Liver (tissue), 9 donors: ENCODE results near the gene CHRM3. TPM values are rescaled to one million over a fixed set of nuclear protein-coding genes. Genes with fewer than 3 reads are reported as not detected.

Experiments
- DNase-seq: peaks from one replicate; pipeline ENCODE4 v3.0.0-alpha.2; 2017; ENCODE audit warnings: low spot score
- H3K27ac ChIP-seq, 2 donors: one replicate each; pipeline ENCODE4 v1.7.0; 2013; ENCODE audit warnings: inconsistent platforms in 2 of 2, low read length in 2 of 2, control low read depth in 1 of 2, low read depth in 1 of 2, mild to moderate bottlenecking in 1 of 2
- H3K27me3 ChIP-seq, 4 donors: one replicate each; pipeline versions ENCODE4 v1.6.1 to v1.7.0; 2013; ENCODE audit warnings: low read length in 3 of 4, inconsistent platforms in 1 of 4, mild to moderate bottlenecking in 1 of 4, moderate library complexity in 1 of 4; ENCODE audit not compliant: control insufficient read depth in 4 of 4, insufficient read depth in 4 of 4
- H3K36me3 ChIP-seq, 4 donors: one replicate each; pipeline versions ENCODE4 v1.6.1 to v1.7.0; 2013; ENCODE audit warnings: low read length in 3 of 4, mild to moderate bottlenecking in 3 of 4, low read depth in 1 of 4, moderate library complexity in 1 of 4; ENCODE audit not compliant: control insufficient read depth in 4 of 4, insufficient read depth in 3 of 4
- H3K4me1 ChIP-seq, 4 donors: one replicate each; pipeline versions ENCODE4 v1.6.1 to v1.7.0; 2013; ENCODE audit warnings: low read length in 3 of 4, mild to moderate bottlenecking in 3 of 4, moderate library complexity in 1 of 4; ENCODE audit not compliant: control insufficient read depth in 4 of 4, insufficient read depth in 4 of 4
- H3K4me3 ChIP-seq, 3 donors: one replicate each; pipeline versions ENCODE4 v1.6.1 to v1.7.0; 2013; ENCODE audit warnings: low read length in 3 of 3, control low read depth in 1 of 3, low read depth in 1 of 3, mild to moderate bottlenecking in 1 of 3
- H3K9ac ChIP-seq, 2 donors: one replicate each; pipeline ENCODE4 v1.7.0; 2013; ENCODE audit warnings: low read length in 2 of 2, mild to moderate bottlenecking in 2 of 2, moderate library complexity in 2 of 2, control low read depth in 1 of 2, low read depth in 1 of 2
- H3K9me3 ChIP-seq, 4 donors: one replicate each; pipeline versions ENCODE4 v1.6.1 to v1.7.0; 2013; ENCODE audit warnings: low read length in 3 of 4; ENCODE audit not compliant: control insufficient read depth in 4 of 4
- ATF3 ChIP-seq: IDR thresholded peaks from 2 replicates; pipeline ENCODE4 v1.6.1; 2016; ENCODE audit warnings: antibody characterized with exemption
- EGR1 ChIP-seq, 2 donors: IDR thresholded peaks; 2 replicates each; pipeline ENCODE4 v1.6.1; 2016 to 2018; ENCODE audit warnings: antibody characterized with exemption in 2 of 2, low read depth in 2 of 2
- FOXA2 ChIP-seq: IDR thresholded peaks from 2 replicates; pipeline ENCODE4 v1.6.1; 2016; ENCODE audit warnings: antibody characterized with exemption
- GABPA ChIP-seq, 2 donors: IDR thresholded peaks in 1 of 2; conservative IDR thresholded peaks in 1 of 2; 2 replicates each; pipeline ENCODE4 v1.6.1; 2016; ENCODE audit warnings: antibody characterized with exemption in 2 of 2, mild to moderate bottlenecking in 1 of 2, moderate library complexity in 1 of 2
- HNF4A ChIP-seq, 2 donors: conservative IDR thresholded peaks; 2 replicates each; pipeline ENCODE4 v1.6.1; 2016; ENCODE audit warnings: antibody characterized with exemption in 2 of 2, mild to moderate bottlenecking in 2 of 2
- NR2F2 ChIP-seq: IDR thresholded peaks from 2 replicates; pipeline ENCODE4 v1.6.1; 2016; ENCODE audit warnings: antibody characterized with exemption
- RAD21 ChIP-seq, 2 donors: IDR thresholded peaks; 2 replicates each; pipeline ENCODE4 v1.6.1; 2016; ENCODE audit warnings: antibody characterized with exemption in 2 of 2, mild to moderate bottlenecking in 2 of 2
- REST ChIP-seq: IDR thresholded peaks from 2 replicates; pipeline ENCODE4 v1.6.1; 2016; ENCODE audit warnings: antibody characterized with exemption, mild to moderate bottlenecking
- RXRA ChIP-seq, 2 donors: IDR thresholded peaks; 2 replicates each; pipeline ENCODE4 v1.6.1; 2017 to 2018; ENCODE audit warnings: antibody characterized with exemption in 2 of 2, mild to moderate bottlenecking in 1 of 2
- SP1 ChIP-seq: IDR thresholded peaks from 2 replicates; pipeline ENCODE4 v1.6.1; 2018; ENCODE audit warnings: antibody characterized with exemption, mild to moderate bottlenecking
- TAF1 ChIP-seq: conservative IDR thresholded peaks from 2 replicates; pipeline ENCODE4 v1.6.1; 2016; ENCODE audit warnings: antibody characterized with exemption, mild to moderate bottlenecking
- YY1 ChIP-seq: IDR thresholded peaks from 2 replicates; pipeline ENCODE4 v1.6.1; 2016; ENCODE audit warnings: antibody characterized with exemption, mild to moderate bottlenecking
- WGBS: extraction: QIAGEN DNeasy Blood & Tissue Kit; methylation state at CpG from one replicate; pipeline ENCODE4 v1.1.7; 2013; 5-methylcytosine and 5-hydroxymethylcytosine counted together
- polyA plus RNA-seq, 2 donors: library from polyadenylated mRNA; stranded (reverse) in 1 of 2; unstranded in 1 of 2; fragments of 200-250 nt in 1 of 2; fragments of >200 nt in 1 of 2; fragmentation: Nextera tagmentation in 1 of 2; extraction: Ambion mirVana in 1 of 2; gene quantifications; one replicate each; pipeline versions ENCODE4 v1.2.1 to v1.2.3, GENCODE V29; 2013 to 2015
- total RNA-seq, 2 donors: library from RNA; depleted of rRNA; stranded (reverse); fragments of >200 nt; gene quantifications; one replicate each; pipeline ENCODE4 v1.2.3, GENCODE V29; 2014
- TF ChIP-seq, protein P1 (sequence below): IDR thresholded peaks from 2 replicates; pipeline ENCODE4 v1.6.1; 2016; ENCODE audit warnings: antibody characterized with exemption
- TF ChIP-seq, protein P2 (sequence below): fragments of 150-350 bp; IDR thresholded peaks from 2 replicates; pipeline ENCODE4 v1.5.1; 2017; ENCODE audit warnings: improper control_type of control experiment, low read depth, low read length; ENCODE audit not compliant: missing input control
- donor health status: healthy.
- donor health status: healthy.
- donor health status: healthy.
- donor health status: healthy.
- donor health status: healthy.

Gene CHRM3
- total and polyA plus RNA-seq, 4 donors = 0.09 to 2.3 (median 0.76) TPM

GRCh38 chr1:239432255-239432654 lies 45.9 kb downstream of the CHRM3 start (continued):
- TF ChIP-seq ATF3 (no peak), FOXA2 (no peak), TAF1 (no peak), RAD21 (IDR thresholded peaks at IDR 0.05) (no peak), NR2F2 (no peak), SP1 (no peak), HNF4A (conservative IDR thresholded peaks at IDR 0.05) (no peak)
- TF ChIP-seq, protein P1, sequence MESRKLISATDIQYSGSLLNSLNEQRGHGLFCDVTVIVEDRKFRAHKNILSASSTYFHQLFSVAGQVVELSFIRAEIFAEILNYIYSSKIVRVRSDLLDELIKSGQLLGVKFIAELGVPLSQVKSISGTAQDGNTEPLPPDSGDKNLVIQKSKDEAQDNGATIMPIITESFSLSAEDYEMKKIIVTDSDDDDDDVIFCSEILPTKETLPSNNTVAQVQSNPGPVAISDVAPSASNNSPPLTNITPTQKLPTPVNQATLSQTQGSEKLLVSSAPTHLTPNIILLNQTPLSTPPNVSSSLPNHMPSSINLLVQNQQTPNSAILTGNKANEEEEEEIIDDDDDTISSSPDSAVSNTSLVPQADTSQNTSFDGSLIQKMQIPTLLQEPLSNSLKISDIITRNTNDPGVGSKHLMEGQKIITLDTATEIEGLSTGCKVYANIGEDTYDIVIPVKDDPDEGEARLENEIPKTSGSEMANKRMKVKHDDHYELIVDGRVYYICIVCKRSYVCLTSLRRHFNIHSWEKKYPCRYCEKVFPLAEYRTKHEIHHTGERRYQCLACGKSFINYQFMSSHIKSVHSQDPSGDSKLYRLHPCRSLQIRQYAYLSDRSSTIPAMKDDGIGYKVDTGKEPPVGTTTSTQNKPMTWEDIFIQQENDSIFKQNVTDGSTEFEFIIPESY = no peak

- TF ChIP-seq EGR1 (IDR thresholded peaks at IDR 0.05; ENCODE audit: low read depth in 2 of 2) (no peak), REST (no peak), RAD21 (IDR thresholded peaks at IDR 0.05) (no peak), GABPA (IDR thresholded peaks at IDR 0.05 in 1 of 2, conservative IDR thresholded peaks at IDR 0.05 in 1 of 2) (no peak), ATF3 (no peak), HNF4A (conservative IDR thresholded peaks at IDR 0.05) (no peak), NR2F2 (no peak), YY1 (no peak), FOXA2 (no peak), RXRA (IDR thresholded peaks at IDR 0.05) (no peak)
- TF ChIP-seq, protein P1 = no peak
- TF ChIP-seq, protein P2, sequence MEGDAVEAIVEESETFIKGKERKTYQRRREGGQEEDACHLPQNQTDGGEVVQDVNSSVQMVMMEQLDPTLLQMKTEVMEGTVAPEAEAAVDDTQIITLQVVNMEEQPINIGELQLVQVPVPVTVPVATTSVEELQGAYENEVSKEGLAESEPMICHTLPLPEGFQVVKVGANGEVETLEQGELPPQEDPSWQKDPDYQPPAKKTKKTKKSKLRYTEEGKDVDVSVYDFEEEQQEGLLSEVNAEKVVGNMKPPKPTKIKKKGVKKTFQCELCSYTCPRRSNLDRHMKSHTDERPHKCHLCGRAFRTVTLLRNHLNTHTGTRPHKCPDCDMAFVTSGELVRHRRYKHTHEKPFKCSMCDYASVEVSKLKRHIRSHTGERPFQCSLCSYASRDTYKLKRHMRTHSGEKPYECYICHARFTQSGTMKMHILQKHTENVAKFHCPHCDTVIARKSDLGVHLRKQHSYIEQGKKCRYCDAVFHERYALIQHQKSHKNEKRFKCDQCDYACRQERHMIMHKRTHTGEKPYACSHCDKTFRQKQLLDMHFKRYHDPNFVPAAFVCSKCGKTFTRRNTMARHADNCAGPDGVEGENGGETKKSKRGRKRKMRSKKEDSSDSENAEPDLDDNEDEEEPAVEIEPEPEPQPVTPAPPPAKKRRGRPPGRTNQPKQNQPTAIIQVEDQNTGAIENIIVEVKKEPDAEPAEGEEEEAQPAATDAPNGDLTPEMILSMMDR = no peak
- H3K36me3 ChIP-seq = no peaks in the 10 kb centered on the region
- H3K9ac ChIP-seq = no peak overlapping the region
- WGBS = 82% methylated on average over 5 of the region's 5 CpGs
- no peaks in the 10 kb centered on the region for H3K4me1 ChIP-seq
- H3K27me3 ChIP-seq = peaks cover 0 to 4% (median 0%) of the 10 kb centered on the region in 4 donors
- no peaks in the 10 kb centered on the region for H3K9me3 ChIP-seq
- no peak for DNase-seq
- H3K27ac ChIP-seq = no peak overlapping the region
- no peak overlapping the region for H3K4me3 ChIP-seq
Observed at GRCh38 chr1:239434181-239434580, 47.8 kb downstream of the CHRM3 start.
